Measurements from ENCODE around the gene WDR27.

WDR27 gene

GRCh38 chr6:169508452-169508851 lies 193.4 kb downstream of the WDR27 start:
- no peak overlapping the region for H3K4me3 ChIP-seq (ENCODE audit: low read depth, low read length)
- DNase-seq (ENCODE audit: low read depth) = no peak
- in situ Hi-C loops (cut with HindIII; ENCODE audit: low sequenced_read_pairs) = no loop called here
- no peak for TF ChIP-seq CTCF (IDR thresholded peaks at IDR 0.05; ENCODE audit: low read depth, low read length, missing control alignments)

GRCh38 chr6:169503422-169504152 lies 198.2 kb downstream of the WDR27 start:
- TF ChIP-seq CTCF (IDR thresholded peaks at IDR 0.05; ENCODE audit: low read depth, low read length, missing control alignments) = no peak

GRCh38 chr6:169502445-169502844 lies 199.4 kb downstream of the WDR27 start:
- TF ChIP-seq CTCF (IDR thresholded peaks at IDR 0.05; ENCODE audit: low read depth, low read length, missing control alignments) = no peak
- no peak for DNase-seq (ENCODE audit: low read depth)
- no peak overlapping the region for H3K4me3 ChIP-seq (ENCODE audit: low read depth, low read length)
- in situ Hi-C loops (cut with HindIII; ENCODE audit: low sequenced_read_pairs) = no loop called here

More at GRCh38 chr6:169503422-169504152, 198.2 kb downstream of the WDR27 start:
- in situ Hi-C loops (cut with HindIII; ENCODE audit: low sequenced_read_pairs) = no loop called here
- no peak overlapping the region for H3K4me3 ChIP-seq (ENCODE audit: low read depth, low read length)
- no peak for DNase-seq (ENCODE audit: low read depth)

GRCh38 chr6:169501777-169502313 lies 200.0 kb downstream of the WDR27 start:
- DNase-seq (ENCODE audit: low read depth) = no peak
- in situ Hi-C loops (cut with HindIII; ENCODE audit: low sequenced_read_pairs) = no loop called here
- TF ChIP-seq CTCF (IDR thresholded peaks at IDR 0.05; ENCODE audit: low read depth, low read length, missing control alignments) = no peak
- H3K4me3 ChIP-seq (ENCODE audit: low read depth, low read length) = no peak overlapping the region

GRCh38 chr6:169501128-169501527 lies 200.7 kb downstream of the WDR27 start:
- TF ChIP-seq CTCF (IDR thresholded peaks at IDR 0.05; ENCODE audit: low read depth, low read length, missing control alignments) = no peak
- no peak overlapping the region for H3K4me3 ChIP-seq (ENCODE audit: low read depth, low read length)
- in situ Hi-C loops (cut with HindIII; ENCODE audit: low sequenced_read_pairs) = no loop called here
- no peak for DNase-seq (ENCODE audit: low read depth)

- H3K4me3 ChIP-seq (ENCODE audit: low read depth, low read length) = no peak overlapping the region
- in situ Hi-C loops (cut with HindIII; ENCODE audit: low sequenced_read_pairs) = no loop called here
- DNase-seq (ENCODE audit: low read depth) = no peak
- no peak for TF ChIP-seq CTCF (IDR thresholded peaks at IDR 0.05; ENCODE audit: low read depth, low read length, missing control alignments)
These were observed 201.1 kb downstream of the WDR27 start for GRCh38 chr6:169500688-169501087.
